Thoracic aorta (tissue), 2 donors: ENCODE results near the gene SIK3. TPM values are rescaled to one million over a fixed set of nuclear protein-coding genes. Genes with fewer than 3 reads are reported as not detected.
"Not testable (repeated sequence)": the region's sequence is repeated elsewhere in the genome, so short reads cannot be mapped to it uniquely, and the experiment has no call there.

Source experiments
- ATAC-seq: fragments of 150-250 bp; one replicate; pipeline ENCODE4 v1.8.0; 2017; ENCODE audit warnings: low read depth; ENCODE audit not compliant: insufficient number of reproducible peaks, low FRiP score
- DNase-seq: peaks from one replicate; pipeline ENCODE4 v3.0.0-alpha.2; 2020; ENCODE audit warnings: low spot score
- H3K27ac ChIP-seq, 2 donors: fragments of 200-600 bp; sonication (generic); 1 replicate in 1 of 2; 2 replicates in 1 of 2; pipeline ENCODE4 v1.5.1; 2016; ENCODE audit warnings: mild to moderate bottlenecking in 2 of 2, moderate library complexity in 2 of 2
- H3K27me3 ChIP-seq: fragments of 200-600 bp; sonication (generic); replicated peaks from 2 replicates; pipeline ENCODE4 v1.6.0; 2016; ENCODE audit warnings: mild to moderate bottlenecking; ENCODE audit not compliant: insufficient read depth
- H3K36me3 ChIP-seq: fragments of 200-600 bp; sonication (generic); one replicate; pipeline ENCODE4 v1.5.1; 2016
- H3K4me1 ChIP-seq, 2 donors: fragments of 200-600 bp; sonication (generic); 1 replicate in 1 of 2; 2 replicates in 1 of 2; pipeline versions ENCODE4 v1.5.1 to v1.6.0; 2016; ENCODE audit warnings: low read depth in 2 of 2, mild to moderate bottlenecking in 1 of 2; ENCODE audit not compliant: control insufficient read depth in 1 of 2
- H3K4me3 ChIP-seq: fragments of 200-600 bp; sonication (generic); 2 replicates; pipeline ENCODE4 v1.5.1; 2016; ENCODE audit warnings: mild to moderate bottlenecking
- H3K9me3 ChIP-seq: fragments of 200-600 bp; sonication (generic); 2 replicates; pipeline ENCODE4 v1.5.1; 2016
- total RNA-seq, 2 donors: library from RNA; depleted of rRNA; stranded (reverse); fragments of >200 nt; gene quantifications; one replicate each; pipeline versions ENCODE4 v1.1.0 to v1.2.3, GENCODE V29; 2016
- TF ChIP-seq, protein P1 (sequence below): fragments of 200-600 bp; sonication (generic); IDR thresholded peaks from one replicate; pipeline ENCODE4 v1.5.1; 2019; ENCODE audit warnings: antibody characterized with exemption

Gene SIK3
- total RNA-seq, 2 donors from 2014 or later, result 32.9 to 53.7 TPM

- TF ChIP-seq, protein P1, sequence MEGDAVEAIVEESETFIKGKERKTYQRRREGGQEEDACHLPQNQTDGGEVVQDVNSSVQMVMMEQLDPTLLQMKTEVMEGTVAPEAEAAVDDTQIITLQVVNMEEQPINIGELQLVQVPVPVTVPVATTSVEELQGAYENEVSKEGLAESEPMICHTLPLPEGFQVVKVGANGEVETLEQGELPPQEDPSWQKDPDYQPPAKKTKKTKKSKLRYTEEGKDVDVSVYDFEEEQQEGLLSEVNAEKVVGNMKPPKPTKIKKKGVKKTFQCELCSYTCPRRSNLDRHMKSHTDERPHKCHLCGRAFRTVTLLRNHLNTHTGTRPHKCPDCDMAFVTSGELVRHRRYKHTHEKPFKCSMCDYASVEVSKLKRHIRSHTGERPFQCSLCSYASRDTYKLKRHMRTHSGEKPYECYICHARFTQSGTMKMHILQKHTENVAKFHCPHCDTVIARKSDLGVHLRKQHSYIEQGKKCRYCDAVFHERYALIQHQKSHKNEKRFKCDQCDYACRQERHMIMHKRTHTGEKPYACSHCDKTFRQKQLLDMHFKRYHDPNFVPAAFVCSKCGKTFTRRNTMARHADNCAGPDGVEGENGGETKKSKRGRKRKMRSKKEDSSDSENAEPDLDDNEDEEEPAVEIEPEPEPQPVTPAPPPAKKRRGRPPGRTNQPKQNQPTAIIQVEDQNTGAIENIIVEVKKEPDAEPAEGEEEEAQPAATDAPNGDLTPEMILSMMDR, result no peak
- peak; percentile 83 for DNase-seq
- ATAC-seq, result peak; percentile 91
- Histone ChIP-seq H3K27me3 (no peaks in the 10 kb centered on the region), H3K4me3 (peak within 1 kb of the TSS; percentile 88), H3K27ac (peak within 1 kb of the TSS; percentile 88 to 91), H3K9me3 (no peaks in the 10 kb centered on the region), H3K4me1 (peaks cover 23 to 35% of the 10 kb centered on the region in 2 donors), H3K36me3 (no peaks in the 10 kb centered on the region)
These were observed 45.7 kb upstream of the SIK3 start, which contains the start of gene PAFAH1B2 for GRCh38 chr11:117143871-117144476. PAFAH1B2 (plus strand) TSS chr11:117144287; CDS start chr11:117152448, 8,161 bp downstream.

DNA sequence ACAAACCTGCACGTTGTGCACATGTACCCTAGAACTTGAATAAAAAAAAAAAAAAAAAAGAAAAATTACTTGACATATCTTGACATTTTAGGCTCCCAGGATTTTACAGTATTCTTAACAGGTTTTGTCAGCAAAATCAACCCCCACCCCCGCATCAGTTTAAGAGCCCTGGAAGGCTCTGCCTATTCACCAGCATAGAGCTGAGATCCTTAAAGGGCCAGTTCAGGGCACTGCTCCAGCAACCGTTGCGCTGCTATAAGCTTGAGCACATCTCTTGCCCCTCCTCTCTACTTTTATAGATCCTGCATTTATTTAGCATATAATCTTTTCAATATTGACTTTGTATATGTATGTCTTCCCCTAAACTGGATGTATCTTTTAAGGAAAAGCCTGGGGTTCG is 45.2 kb upstream of the SIK3 start:
- Histone ChIP-seq H3K27ac (peak overlapping the region; percentile 88 to 91), H3K4me3 (peak overlapping the region; percentile 88), H3K9me3 (no peaks in the 10 kb centered on the region), H3K36me3 (no peaks in the 10 kb centered on the region), H3K27me3 (no peaks in the 10 kb centered on the region), H3K4me1 (peaks cover 21 to 31% of the 10 kb centered on the region in 2 donors)
- ATAC-seq (peak; percentile 25), DNase-seq (no peak)
- TF ChIP-seq, protein P1, result no peak

DNA sequence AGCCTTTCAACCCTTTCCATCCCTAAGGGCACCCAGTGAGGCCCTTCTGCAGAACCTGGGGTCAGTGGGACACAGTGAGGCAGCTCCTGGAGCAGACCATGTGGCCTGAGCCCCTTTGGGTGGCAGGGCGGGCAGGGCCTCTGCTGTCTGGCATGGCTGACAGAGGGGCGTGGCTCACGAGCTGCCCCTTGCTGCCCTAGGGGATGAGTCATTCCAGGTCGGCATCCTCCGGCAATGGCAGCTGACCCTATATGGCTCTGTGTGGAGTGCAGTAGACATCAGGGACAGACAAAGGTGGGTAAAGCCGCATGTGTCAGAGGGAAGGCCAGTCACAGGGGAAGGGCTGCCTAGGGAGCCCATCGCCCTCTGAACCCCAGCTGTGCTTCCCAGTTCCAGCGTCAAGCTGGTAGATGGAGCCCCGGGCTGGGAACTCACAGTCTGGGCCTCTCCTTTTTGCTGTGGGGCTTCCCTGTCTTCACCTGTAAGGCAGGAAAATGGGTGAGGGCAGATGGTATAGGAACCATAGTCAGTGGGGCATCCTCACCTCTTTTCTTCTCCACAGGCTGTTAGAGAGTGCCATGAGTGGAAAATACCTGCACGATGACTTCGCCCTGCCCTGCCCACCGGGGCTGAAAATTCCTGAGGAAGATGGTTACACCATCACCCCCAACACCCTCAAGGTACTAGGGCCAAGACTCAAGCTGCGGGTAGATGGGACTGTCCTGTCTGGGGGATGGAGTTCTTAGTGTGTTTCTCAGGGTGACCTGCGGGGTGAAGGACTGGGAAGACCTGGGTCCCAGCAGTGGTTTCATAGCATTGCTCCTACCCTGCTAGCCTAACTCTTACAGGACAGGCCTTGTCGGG is 39.2 kb upstream of the SIK3 start:
- not testable (repeated sequence) for H3K4me1 ChIP-seq, H3K27ac ChIP-seq, H3K27me3 ChIP-seq, H3K4me3 ChIP-seq, H3K36me3 ChIP-seq, DNase-seq, H3K9me3 ChIP-seq
- ATAC-seq, result peak; percentile 35

DNA sequence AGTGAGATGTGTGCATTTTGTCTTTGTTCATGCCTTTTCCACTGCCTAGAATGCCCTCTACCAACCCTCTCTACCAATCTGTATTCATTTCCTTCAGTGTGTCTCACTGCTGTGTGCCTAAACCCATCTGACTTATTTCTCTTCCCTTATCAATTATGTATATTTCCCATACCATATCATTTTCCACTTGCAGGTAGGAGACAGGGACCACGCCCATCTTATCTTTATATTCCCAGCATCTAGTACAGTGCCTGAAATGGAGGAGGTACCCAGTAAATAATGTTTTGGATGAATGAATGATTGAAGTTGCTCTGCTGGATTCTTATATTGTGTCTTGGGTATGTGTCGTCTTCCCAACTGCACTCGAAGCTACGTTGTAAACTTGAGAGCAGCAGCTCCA is 36.8 kb upstream of the SIK3 start:
- not testable (repeated sequence) for H3K4me3 ChIP-seq, H3K27me3 ChIP-seq, H3K4me1 ChIP-seq, H3K27ac ChIP-seq, DNase-seq, H3K9me3 ChIP-seq, H3K36me3 ChIP-seq
- ATAC-seq, result peak; percentile 18

DNA sequence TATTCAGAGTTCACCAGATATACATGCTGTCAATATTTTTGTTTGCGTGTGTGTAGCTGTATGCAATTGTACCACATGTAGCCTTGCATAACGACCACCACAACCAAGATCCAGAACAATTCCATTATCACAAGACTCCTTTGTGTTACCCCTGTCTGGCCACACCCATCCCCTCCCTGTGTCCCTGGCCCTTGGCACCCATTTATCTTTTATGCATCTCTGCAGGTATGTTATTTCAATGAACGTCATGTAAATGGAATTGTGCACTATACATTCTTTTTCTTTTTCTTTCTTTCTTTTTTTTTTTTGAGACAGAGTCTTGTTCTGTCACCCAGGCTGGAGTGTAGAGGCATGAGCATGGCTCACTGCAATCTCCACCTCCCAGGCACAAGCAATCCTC is 36.2 kb upstream of the SIK3 start:
- ATAC-seq, result no peak
- DNase-seq, result no peak
- H3K9me3 ChIP-seq, result no peaks in the 10 kb centered on the region
- H3K27ac ChIP-seq, result no peak overlapping the region
- H3K4me3 ChIP-seq, result no peak overlapping the region
- H3K36me3 ChIP-seq, result no peaks in the 10 kb centered on the region
- H3K4me1 ChIP-seq, result no peaks in the 10 kb centered on the region
- no peaks in the 10 kb centered on the region for H3K27me3 ChIP-seq
- TF ChIP-seq, protein P1, result no peak

DNA sequence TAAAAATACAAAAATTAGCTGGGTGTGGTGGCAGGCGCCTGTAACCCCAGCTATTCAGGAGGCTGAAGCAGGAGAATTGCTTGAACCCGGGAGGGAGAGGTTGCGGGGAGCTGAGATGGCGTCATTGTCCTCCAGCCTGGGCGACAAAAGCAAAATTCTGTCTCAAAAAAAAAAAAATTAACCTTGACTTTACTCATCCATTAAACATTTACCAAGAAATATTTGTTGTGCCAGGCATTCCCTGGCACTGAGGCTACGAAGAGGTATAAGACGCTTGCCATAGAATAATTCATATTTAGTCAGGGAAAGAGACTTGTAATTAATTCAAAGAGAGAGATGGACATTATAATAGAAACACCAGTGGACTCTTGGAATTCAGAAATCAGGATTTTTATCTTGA is 32.7 kb upstream of the SIK3 start:
- no peaks in the 10 kb centered on the region for H3K27me3 ChIP-seq
- DNase-seq (no peak), ATAC-seq (no peak)
- H3K36me3 ChIP-seq, result no peaks in the 10 kb centered on the region
- H3K9me3 ChIP-seq, result no peaks in the 10 kb centered on the region
- no peak overlapping the region for H3K4me3 ChIP-seq
- TF ChIP-seq, protein P1, result no peak
- H3K4me1 ChIP-seq, result no peaks in the 10 kb centered on the region
- no peak overlapping the region for H3K27ac ChIP-seq

GRCh38 chr11:117130396-117130795 is 32.2 kb upstream of the SIK3 start:
- not testable (repeated sequence) for H3K9me3 ChIP-seq, H3K27me3 ChIP-seq, H3K36me3 ChIP-seq, H3K4me1 ChIP-seq, H3K27ac ChIP-seq, DNase-seq, H3K4me3 ChIP-seq, ATAC-seq
